GM23248 (cell line): ENCODE results near the gene RERE.

Experiments
- EZH2 ChIP-seq: fragments of 200-600 bp; sonication (generic); IDR thresholded peaks from 2 replicates; pipeline ENCODE4 v1.6.1; 2018; ENCODE audit warnings: antibody characterized with exemption, mild to moderate bottlenecking; ENCODE audit not compliant: insufficient read depth, poor library complexity, severe bottlenecking
- EZH2phosphoT487 ChIP-seq: fragments of 200-600 bp; sonication (generic); IDR thresholded peaks from 2 replicates; pipeline ENCODE4 v1.6.1; 2018; ENCODE audit warnings: antibody characterized with exemption, moderate library complexity, mild to moderate bottlenecking, low read depth; ENCODE audit not compliant: insufficient read depth

GRCh38 chr1:8591569-8591968 is 225.9 kb downstream of the RERE start:
- TF ChIP-seq EZH2 (no peak), EZH2phosphoT487 (no peak)
